ENCODE measurements around the gene SYT12. TPM values are rescaled to one million over a fixed set of nuclear protein-coding genes. Genes with fewer than 3 reads are reported as not detected.

Gene SYT12
- total RNA-seq, 1 experiment from 2014 or later = 4.6 TPM

DNA sequence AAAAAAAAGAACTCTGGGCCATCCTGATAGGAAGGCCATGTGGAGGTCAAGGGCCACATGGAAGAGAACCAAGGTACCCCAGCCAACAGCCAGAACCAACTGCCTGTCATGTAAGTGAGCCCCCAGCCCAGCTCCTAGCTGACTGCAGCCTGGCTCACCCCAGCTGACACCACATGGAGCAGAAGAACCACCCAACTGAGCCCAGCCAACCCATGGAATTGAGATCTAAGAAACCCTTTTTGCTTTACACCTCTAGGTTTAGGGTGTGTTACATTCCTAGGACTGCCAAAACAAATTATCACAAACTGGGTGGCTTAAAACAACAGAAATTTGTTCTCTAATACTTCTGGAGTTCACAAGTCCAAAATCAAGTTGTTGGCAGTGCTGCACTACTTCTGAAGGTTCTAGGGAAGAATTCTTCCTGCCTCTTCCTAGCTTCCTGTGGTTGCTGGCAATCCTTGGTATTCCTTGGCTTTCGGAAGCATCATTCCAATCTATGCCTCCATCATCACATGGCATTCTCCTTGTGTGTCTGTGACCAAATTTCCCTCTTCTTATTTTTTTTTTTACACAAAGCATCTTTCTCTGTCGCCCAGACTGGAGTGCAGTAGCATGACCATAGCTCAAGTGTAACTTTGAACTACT lies 43.5 kb upstream of the SYT12 start:
- ATAC-seq = no peak
- TF ChIP-seq, protein P1, sequence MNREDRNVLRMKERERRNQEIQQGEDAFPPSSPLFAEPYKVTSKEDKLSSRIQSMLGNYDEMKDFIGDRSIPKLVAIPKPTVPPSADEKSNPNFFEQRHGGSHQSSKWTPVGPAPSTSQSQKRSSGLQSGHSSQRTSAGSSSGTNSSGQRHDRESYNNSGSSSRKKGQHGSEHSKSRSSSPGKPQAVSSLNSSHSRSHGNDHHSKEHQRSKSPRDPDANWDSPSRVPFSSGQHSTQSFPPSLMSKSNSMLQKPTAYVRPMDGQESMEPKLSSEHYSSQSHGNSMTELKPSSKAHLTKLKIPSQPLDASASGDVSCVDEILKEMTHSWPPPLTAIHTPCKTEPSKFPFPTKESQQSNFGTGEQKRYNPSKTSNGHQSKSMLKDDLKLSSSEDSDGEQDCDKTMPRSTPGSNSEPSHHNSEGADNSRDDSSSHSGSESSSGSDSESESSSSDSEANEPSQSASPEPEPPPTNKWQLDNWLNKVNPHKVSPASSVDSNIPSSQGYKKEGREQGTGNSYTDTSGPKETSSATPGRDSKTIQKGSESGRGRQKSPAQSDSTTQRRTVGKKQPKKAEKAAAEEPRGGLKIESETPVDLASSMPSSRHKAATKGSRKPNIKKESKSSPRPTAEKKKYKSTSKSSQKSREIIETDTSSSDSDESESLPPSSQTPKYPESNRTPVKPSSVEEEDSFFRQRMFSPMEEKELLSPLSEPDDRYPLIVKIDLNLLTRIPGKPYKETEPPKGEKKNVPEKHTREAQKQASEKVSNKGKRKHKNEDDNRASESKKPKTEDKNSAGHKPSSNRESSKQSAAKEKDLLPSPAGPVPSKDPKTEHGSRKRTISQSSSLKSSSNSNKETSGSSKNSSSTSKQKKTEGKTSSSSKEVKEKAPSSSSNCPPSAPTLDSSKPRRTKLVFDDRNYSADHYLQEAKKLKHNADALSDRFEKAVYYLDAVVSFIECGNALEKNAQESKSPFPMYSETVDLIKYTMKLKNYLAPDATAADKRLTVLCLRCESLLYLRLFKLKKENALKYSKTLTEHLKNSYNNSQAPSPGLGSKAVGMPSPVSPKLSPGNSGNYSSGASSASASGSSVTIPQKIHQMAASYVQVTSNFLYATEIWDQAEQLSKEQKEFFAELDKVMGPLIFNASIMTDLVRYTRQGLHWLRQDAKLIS (CRISPR knock-in tag; IDR thresholded peaks at IDR 0.05; ENCODE audit: borderline replicate concordance) = no peak
- TF ChIP-seq, protein P2, sequence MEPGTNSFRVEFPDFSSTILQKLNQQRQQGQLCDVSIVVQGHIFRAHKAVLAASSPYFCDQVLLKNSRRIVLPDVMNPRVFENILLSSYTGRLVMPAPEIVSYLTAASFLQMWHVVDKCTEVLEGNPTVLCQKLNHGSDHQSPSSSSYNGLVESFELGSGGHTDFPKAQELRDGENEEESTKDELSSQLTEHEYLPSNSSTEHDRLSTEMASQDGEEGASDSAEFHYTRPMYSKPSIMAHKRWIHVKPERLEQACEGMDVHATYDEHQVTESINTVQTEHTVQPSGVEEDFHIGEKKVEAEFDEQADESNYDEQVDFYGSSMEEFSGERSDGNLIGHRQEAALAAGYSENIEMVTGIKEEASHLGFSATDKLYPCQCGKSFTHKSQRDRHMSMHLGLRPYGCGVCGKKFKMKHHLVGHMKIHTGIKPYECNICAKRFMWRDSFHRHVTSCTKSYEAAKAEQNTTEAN (CRISPR knock-in tag; IDR thresholded peaks at IDR 0.05) = no peak
- no peak for TF ChIP-seq SMAD4 (CRISPR knock-in tag; IDR thresholded peaks at IDR 0.05)
- no peak for TF ChIP-seq GTF2I (CRISPR knock-in tag; conservative IDR thresholded peaks at IDR 0.05)
- TF ChIP-seq, protein P3, sequence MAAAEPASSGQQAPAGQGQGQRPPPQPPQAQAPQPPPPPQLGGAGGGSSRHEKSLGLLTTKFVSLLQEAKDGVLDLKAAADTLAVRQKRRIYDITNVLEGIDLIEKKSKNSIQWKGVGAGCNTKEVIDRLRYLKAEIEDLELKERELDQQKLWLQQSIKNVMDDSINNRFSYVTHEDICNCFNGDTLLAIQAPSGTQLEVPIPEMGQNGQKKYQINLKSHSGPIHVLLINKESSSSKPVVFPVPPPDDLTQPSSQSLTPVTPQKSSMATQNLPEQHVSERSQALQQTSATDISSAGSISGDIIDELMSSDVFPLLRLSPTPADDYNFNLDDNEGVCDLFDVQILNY (CRISPR knock-in tag; IDR thresholded peaks at IDR 0.05) = no peak
- TF ChIP-seq ZNF423 (CRISPR knock-in tag; IDR thresholded peaks at IDR 0.05) = no peak
- TF ChIP-seq ZNF263 (CRISPR knock-in tag; IDR thresholded peaks at IDR 0.05; ENCODE audit: low read depth) = no peak
- TF ChIP-seq, protein P4, sequence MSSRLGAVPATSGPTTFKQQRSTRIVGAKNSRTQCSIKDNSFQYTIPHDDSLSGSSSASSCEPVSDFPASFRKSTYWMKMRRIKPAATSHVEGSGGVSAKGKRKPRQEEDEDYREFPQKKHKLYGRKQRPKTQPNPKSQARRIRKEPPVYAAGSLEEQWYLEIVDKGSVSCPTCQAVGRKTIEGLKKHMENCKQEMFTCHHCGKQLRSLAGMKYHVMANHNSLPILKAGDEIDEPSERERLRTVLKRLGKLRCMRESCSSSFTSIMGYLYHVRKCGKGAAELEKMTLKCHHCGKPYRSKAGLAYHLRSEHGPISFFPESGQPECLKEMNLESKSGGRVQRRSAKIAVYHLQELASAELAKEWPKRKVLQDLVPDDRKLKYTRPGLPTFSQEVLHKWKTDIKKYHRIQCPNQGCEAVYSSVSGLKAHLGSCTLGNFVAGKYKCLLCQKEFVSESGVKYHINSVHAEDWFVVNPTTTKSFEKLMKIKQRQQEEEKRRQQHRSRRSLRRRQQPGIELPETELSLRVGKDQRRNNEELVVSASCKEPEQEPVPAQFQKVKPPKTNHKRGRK (CRISPR knock-in tag; IDR thresholded peaks at IDR 0.05; ENCODE audit: borderline replicate concordance) = no peak
- TF ChIP-seq ZNF138 (CRISPR knock-in tag; conservative IDR thresholded peaks at IDR 0.05) = no peak
- TF ChIP-seq SMAD3 (CRISPR knock-in tag; IDR thresholded peaks at IDR 0.05; ENCODE audit: borderline replicate concordance) = no peak
- TF ChIP-seq FOXK1 (CRISPR knock-in tag; IDR thresholded peaks at IDR 0.05) = no peak
- TF ChIP-seq, protein P5, sequence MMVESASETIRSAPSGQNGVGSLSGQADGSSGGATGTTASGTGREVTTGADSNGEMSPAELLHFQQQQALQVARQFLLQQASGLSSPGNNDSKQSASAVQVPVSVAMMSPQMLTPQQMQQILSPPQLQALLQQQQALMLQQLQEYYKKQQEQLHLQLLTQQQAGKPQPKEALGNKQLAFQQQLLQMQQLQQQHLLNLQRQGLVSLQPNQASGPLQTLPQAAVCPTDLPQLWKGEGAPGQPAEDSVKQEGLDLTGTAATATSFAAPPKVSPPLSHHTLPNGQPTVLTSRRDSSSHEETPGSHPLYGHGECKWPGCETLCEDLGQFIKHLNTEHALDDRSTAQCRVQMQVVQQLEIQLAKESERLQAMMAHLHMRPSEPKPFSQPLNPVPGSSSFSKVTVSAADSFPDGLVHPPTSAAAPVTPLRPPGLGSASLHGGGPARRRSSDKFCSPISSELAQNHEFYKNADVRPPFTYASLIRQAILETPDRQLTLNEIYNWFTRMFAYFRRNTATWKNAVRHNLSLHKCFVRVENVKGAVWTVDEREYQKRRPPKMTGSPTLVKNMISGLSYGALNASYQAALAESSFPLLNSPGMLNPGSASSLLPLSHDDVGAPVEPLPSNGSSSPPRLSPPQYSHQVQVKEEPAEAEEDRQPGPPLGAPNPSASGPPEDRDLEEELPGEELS (CRISPR knock-in tag; IDR thresholded peaks at IDR 0.05) = no peak
- no peak for TF ChIP-seq CREB1 (CRISPR knock-in tag; IDR thresholded peaks at IDR 0.05)
- TF ChIP-seq, protein P6, sequence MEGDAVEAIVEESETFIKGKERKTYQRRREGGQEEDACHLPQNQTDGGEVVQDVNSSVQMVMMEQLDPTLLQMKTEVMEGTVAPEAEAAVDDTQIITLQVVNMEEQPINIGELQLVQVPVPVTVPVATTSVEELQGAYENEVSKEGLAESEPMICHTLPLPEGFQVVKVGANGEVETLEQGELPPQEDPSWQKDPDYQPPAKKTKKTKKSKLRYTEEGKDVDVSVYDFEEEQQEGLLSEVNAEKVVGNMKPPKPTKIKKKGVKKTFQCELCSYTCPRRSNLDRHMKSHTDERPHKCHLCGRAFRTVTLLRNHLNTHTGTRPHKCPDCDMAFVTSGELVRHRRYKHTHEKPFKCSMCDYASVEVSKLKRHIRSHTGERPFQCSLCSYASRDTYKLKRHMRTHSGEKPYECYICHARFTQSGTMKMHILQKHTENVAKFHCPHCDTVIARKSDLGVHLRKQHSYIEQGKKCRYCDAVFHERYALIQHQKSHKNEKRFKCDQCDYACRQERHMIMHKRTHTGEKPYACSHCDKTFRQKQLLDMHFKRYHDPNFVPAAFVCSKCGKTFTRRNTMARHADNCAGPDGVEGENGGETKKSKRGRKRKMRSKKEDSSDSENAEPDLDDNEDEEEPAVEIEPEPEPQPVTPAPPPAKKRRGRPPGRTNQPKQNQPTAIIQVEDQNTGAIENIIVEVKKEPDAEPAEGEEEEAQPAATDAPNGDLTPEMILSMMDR (IDR thresholded peaks at IDR 0.05) = no peak
- TF ChIP-seq, protein P7, sequence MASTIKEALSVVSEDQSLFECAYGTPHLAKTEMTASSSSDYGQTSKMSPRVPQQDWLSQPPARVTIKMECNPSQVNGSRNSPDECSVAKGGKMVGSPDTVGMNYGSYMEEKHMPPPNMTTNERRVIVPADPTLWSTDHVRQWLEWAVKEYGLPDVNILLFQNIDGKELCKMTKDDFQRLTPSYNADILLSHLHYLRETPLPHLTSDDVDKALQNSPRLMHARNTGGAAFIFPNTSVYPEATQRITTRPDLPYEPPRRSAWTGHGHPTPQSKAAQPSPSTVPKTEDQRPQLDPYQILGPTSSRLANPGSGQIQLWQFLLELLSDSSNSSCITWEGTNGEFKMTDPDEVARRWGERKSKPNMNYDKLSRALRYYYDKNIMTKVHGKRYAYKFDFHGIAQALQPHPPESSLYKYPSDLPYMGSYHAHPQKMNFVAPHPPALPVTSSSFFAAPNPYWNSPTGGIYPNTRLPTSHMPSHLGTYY (CRISPR knock-in tag; IDR thresholded peaks at IDR 0.05) = no peak
- TF ChIP-seq, protein P8, sequence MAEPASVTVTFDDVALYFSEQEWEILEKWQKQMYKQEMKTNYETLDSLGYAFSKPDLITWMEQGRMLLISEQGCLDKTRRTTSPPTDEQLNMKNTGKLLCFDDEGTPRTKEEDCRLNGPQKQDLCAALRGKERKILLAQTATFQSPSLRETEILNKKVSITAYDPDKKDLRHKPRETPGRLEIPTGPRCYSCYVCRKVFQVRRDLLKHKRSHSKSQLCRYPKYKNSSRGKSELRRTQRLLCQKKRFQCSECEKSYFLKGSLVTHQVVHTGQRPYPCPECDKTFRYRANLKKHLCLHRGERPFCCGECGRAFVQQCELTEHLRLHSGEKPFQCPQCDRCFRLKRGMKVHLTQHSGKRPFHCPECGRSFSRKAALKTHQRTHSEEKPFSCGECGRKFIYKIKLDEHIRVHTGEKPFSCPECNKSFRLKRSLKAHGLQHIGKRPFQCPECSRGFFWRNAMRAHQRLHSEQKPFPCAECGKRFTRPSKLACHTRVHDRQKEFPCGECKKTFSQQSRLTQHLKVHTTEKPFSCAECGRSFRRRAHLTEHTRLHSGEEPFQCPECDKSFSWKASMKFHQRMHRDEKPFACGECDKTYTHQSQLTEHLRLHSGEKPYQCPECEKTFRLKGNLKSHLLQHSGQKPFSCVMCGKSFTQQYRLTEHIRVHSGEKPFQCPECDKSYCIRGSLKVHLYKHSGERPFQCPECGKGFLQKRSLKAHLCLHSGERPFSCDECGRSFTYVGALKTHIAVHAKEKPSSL (CRISPR knock-in tag; conservative IDR thresholded peaks at IDR 0.05) = no peak
- TF ChIP-seq NR2C2 (CRISPR knock-in tag; IDR thresholded peaks at IDR 0.05) = no peak
- no peak for TF ChIP-seq ZNF219 (CRISPR knock-in tag; IDR thresholded peaks at IDR 0.05; ENCODE audit: borderline replicate concordance)
- CTCF ChIA-PET = no interaction called here
- Mint-ChIP-seq H3K4me1 (peaks cover 8% of the 10 kb centered on the region), H3K9me3 (peaks cover 8% of the 10 kb centered on the region), H3K27me3 (ENCODE audit: low read depth) (no peaks in the 10 kb centered on the region), H3K4me3 (no peak overlapping the region), H3K27ac (no peak overlapping the region), H3K36me3 (no peaks in the 10 kb centered on the region)
- POLR2A ChIA-PET = no interaction called here
- no peak for DNase-seq (ENCODE audit: low spot score)

All from WTC11 (cell line).